ENCODE results near the gene OTOP3. TPM values are rescaled to one million over a fixed set of nuclear protein-coding genes. Genes with fewer than 3 reads are reported as not detected.

OTOP3 gene
- not detected for total RNA-seq
- polyA plus RNA-seq: not detected
- not detected for total RNA-seq

GRCh38 chr17:74935585-74936469 is at the start of gene OTOP3:
Gene OTOP3, plus strand, starts transcription at chr17:74935898. Its CDS starts 24 bp downstream, at chr17:74935922.
- Histone ChIP-seq H3K4me3 (ENCODE audit: low read length) (no peak within 1 kb of the TSS), H3K4me1 (ENCODE audit: control insufficient read depth in 2 of 2, insufficient read depth in 2 of 2, low read length in 2 of 2) (no peaks in the 10 kb centered on the region), H3K27ac (ENCODE audit: low read depth, low read length) (no peak within 1 kb of the TSS), H3K36me3 (ENCODE audit: control insufficient read depth in 2 of 3, insufficient read depth in 3 of 3, low read length in 3 of 3) (no peaks in the 10 kb centered on the region), H3K9me3 (ENCODE audit: control insufficient read depth in 2 of 3, low read length in 3 of 3) (no peaks in the 10 kb centered on the region), H3K27me3 (ENCODE audit: control insufficient read depth in 2 of 2, insufficient read depth in 2 of 2, low read length in 2 of 2) (peaks cover 0 to 15% of the 10 kb centered on the region in 2 donors)
- Mint-ChIP-seq H3K4me3 (peak within 1 kb of the TSS in 1 of 10 donors; percentile 12), H3K36me3 (peaks cover 0 to 4% (median 0%) of the 10 kb centered on the region in 5 donors), H3K27ac (no peak within 1 kb of the TSS), H3K9me3 (peaks cover 0 to 3% (median 0%) of the 10 kb centered on the region in 11 donors), H3K4me1 (peaks cover 0 to 6% (median 0%) of the 10 kb centered on the region in 7 donors), H3K27me3 (peaks cover 55 to 77% (median 71%) of the 10 kb centered on the region in 5 donors)
- CTCF ChIA-PET: no interaction called here
- intact Hi-C loops (cut with micrococcal nuclease): no loop called here
- DNase-seq (no peak), ATAC-seq (no peak)
- POLR2A ChIA-PET: no interaction called here

GRCh38 chr17:74888469-74888868 is 47.2 kb upstream of the OTOP3 start:
- POLR2A ChIA-PET: no interaction called here
- H3K27me3 ChIP-seq (ENCODE audit: control insufficient read depth in 2 of 2, insufficient read depth in 2 of 2, low read length in 2 of 2): peaks cover 0 to 5% of the 10 kb centered on the region in 2 donors
- DNase-seq (no peak), ATAC-seq (no peak)
- Mint-ChIP-seq H3K27me3 (peaks cover 7 to 31% (median 23%) of the 10 kb centered on the region in 5 donors), H3K9me3 (peaks cover 0 to 2% (median 0%) of the 10 kb centered on the region in 11 donors), H3K4me3 (no peak overlapping the region), H3K36me3 (no peaks in the 10 kb centered on the region), H3K4me1 (peaks cover 0 to 6% (median 0%) of the 10 kb centered on the region in 7 donors), H3K27ac (no peak overlapping the region)
- intact Hi-C loops (cut with micrococcal nuclease): no loop called here
- no peaks in the 10 kb centered on the region for H3K36me3 ChIP-seq (ENCODE audit: control insufficient read depth in 2 of 3, insufficient read depth in 3 of 3, low read length in 3 of 3)
- H3K4me3 ChIP-seq (ENCODE audit: low read length): no peak overlapping the region
- H3K27ac ChIP-seq (ENCODE audit: low read depth, low read length): no peak overlapping the region
- no peaks in the 10 kb centered on the region for H3K9me3 ChIP-seq (ENCODE audit: control insufficient read depth in 2 of 3, low read length in 3 of 3)
- H3K4me1 ChIP-seq (ENCODE audit: control insufficient read depth in 2 of 2, insufficient read depth in 2 of 2, low read length in 2 of 2): no peaks in the 10 kb centered on the region
- CTCF ChIA-PET: interaction anchor here (0.6 kb wide), 1 partner anchor 232 kb away, joined by 3 read pairs; no protein-coding TSS in a partner anchor

DNA sequence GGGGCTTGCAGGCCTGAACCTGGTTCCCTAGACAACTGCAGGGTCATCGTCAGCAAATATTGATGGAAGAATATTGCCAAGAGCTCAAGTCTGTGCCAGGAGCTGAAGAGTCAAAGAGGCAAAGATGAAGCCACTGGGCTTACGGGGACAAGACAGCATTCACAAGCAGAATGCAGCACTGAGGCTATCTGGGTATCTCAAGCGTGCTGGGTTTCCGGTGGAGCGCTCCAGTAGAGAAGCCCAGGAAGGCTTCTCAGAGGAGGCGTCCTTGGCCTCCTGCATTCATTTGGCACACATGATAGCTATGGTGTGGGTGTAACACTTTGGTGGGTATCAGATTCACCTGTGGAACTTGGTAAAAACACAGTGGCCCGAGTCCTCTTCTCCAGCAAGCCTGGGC is 45.1 kb upstream of the OTOP3 start:
- Mint-ChIP-seq H3K27ac (no peak overlapping the region), H3K27me3 (peaks cover 22 to 46% (median 31%) of the 10 kb centered on the region in 5 donors), H3K9me3 (peaks cover 0 to 2% (median 0%) of the 10 kb centered on the region in 11 donors), H3K36me3 (peaks cover 0 to 1% (median 0%) of the 10 kb centered on the region in 5 donors), H3K4me1 (peaks cover 0 to 11% (median 6%) of the 10 kb centered on the region in 7 donors), H3K4me3 (no peak overlapping the region)
- Histone ChIP-seq H3K27me3 (ENCODE audit: control insufficient read depth in 2 of 2, insufficient read depth in 2 of 2, low read length in 2 of 2) (peaks cover 0 to 11% of the 10 kb centered on the region in 2 donors), H3K27ac (ENCODE audit: low read depth, low read length) (no peak overlapping the region), H3K4me3 (ENCODE audit: low read length) (no peak overlapping the region), H3K36me3 (ENCODE audit: control insufficient read depth in 2 of 3, insufficient read depth in 3 of 3, low read length in 3 of 3) (no peaks in the 10 kb centered on the region), H3K9me3 (ENCODE audit: control insufficient read depth in 2 of 3, low read length in 3 of 3) (no peaks in the 10 kb centered on the region), H3K4me1 (ENCODE audit: control insufficient read depth in 2 of 2, insufficient read depth in 2 of 2, low read length in 2 of 2) (no peaks in the 10 kb centered on the region)
- ChIA-PET POLR2A (no interaction called here), CTCF (no interaction called here)
- ATAC-seq (no peak), DNase-seq (no peak)
- intact Hi-C loops (cut with micrococcal nuclease): no loop called here

DNA sequence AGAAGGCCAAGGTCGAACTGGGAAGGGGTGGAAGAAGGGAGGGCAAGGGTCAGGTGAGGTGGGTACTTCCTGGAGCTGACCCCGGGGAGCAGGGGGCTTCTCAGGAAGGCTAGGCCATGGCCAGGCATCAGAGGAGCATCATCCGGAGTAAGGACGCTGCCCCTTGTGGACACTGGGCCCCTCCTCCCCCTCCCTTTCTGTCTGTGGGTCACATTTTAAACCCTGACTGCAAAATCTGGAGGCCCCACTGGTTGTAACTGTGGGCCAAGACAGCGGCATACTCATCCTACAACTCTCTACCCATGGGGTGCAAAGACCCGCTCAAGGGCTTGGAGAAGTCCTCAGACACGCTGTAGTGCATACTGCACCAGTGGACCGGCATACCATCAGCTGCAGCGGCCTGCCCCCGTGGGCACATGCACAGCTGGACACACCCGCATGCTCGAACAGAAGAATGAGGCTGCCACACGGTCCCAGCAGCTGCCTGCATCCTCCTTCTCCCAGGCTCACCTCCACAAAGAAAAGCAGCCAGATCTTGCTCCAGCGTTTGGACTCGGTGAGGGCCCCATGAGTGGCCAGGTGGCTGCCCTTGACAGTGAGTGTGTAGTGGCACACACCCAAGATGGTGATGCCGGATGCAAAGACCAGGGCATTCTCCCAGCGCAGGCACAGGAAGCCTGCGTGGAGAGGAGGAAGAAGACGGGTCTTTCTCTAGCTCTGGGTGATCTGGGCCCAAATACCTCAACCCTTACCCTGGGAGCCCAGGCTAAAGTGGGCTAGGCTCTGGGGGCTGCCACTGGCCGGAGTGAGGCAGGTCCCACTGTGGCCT is 43.5 kb upstream of the OTOP3 start:
- peaks cover 30 to 55% (median 37%) of the 10 kb centered on the region in 5 donors for H3K27me3 Mint-ChIP-seq
- H3K4me1 Mint-ChIP-seq: peaks cover 0 to 11% (median 6%) of the 10 kb centered on the region in 7 donors
- no peaks in the 10 kb centered on the region for H3K4me1 ChIP-seq (ENCODE audit: control insufficient read depth in 2 of 2, insufficient read depth in 2 of 2, low read length in 2 of 2)
- POLR2A ChIA-PET: no interaction called here
- no peak overlapping the region for H3K27ac ChIP-seq (ENCODE audit: low read depth, low read length)
- no peak for ATAC-seq
- peak overlapping the region in 3 of 10 donors; percentile 23 to 80 (median 29) for H3K4me3 Mint-ChIP-seq
- H3K9me3 Mint-ChIP-seq: peaks cover 0 to 2% (median 0%) of the 10 kb centered on the region in 11 donors
- no peaks in the 10 kb centered on the region for H3K9me3 ChIP-seq (ENCODE audit: control insufficient read depth in 2 of 3, low read length in 3 of 3)
- peaks cover 0 to 11% of the 10 kb centered on the region in 2 donors for H3K27me3 ChIP-seq (ENCODE audit: control insufficient read depth in 2 of 2, insufficient read depth in 2 of 2, low read length in 2 of 2)
- H3K4me3 ChIP-seq (ENCODE audit: low read length): no peak overlapping the region
- intact Hi-C loops (cut with micrococcal nuclease): no loop called here
- no peak for DNase-seq
- peaks cover 0 to 1% (median 0%) of the 10 kb centered on the region in 5 donors for H3K36me3 Mint-ChIP-seq
- H3K36me3 ChIP-seq (ENCODE audit: control insufficient read depth in 2 of 3, insufficient read depth in 3 of 3, low read length in 3 of 3): no peaks in the 10 kb centered on the region
- no peak overlapping the region for H3K27ac Mint-ChIP-seq
- CTCF ChIA-PET: no interaction called here

- peaks cover 0 to 11% of the 10 kb centered on the region in 2 donors for H3K27me3 ChIP-seq (ENCODE audit: control insufficient read depth in 2 of 2, insufficient read depth in 2 of 2, low read length in 2 of 2)
Observed at GRCh38 chr17:74892974-74893911, 42.5 kb upstream of the OTOP3 start, which contains the start of gene FADS6. Gene FADS6, minus strand, starts transcription at chr17:74893633. Its CDS starts 38 bp downstream, at chr17:74893595.

More at GRCh38 chr17:74892974-74893911, 42.5 kb upstream of the OTOP3 start, which contains the start of gene FADS6:
- no peak within 1 kb of the TSS for H3K27ac ChIP-seq (ENCODE audit: low read depth, low read length)
- H3K27ac Mint-ChIP-seq: no peak within 1 kb of the TSS
- peak in 2 of 9 donors; percentile 10 for DNase-seq
- peaks cover 0 to 2% (median 0%) of the 10 kb centered on the region in 11 donors for H3K9me3 Mint-ChIP-seq
- peak; percentile 57 for ATAC-seq
- peaks cover 0 to 1% (median 0%) of the 10 kb centered on the region in 5 donors for H3K36me3 Mint-ChIP-seq
- H3K4me3 Mint-ChIP-seq: peak within 1 kb of the TSS; percentile 10 to 80 (median 72)
- H3K9me3 ChIP-seq (ENCODE audit: control insufficient read depth in 2 of 3, low read length in 3 of 3): no peaks in the 10 kb centered on the region
- intact Hi-C loops (cut with micrococcal nuclease): no loop called here
- ChIA-PET CTCF (no interaction called here), POLR2A (no interaction called here)
- no peak within 1 kb of the TSS for H3K4me3 ChIP-seq (ENCODE audit: low read length)
- H3K4me1 Mint-ChIP-seq: peaks cover 0 to 11% (median 6%) of the 10 kb centered on the region in 7 donors
- H3K36me3 ChIP-seq (ENCODE audit: control insufficient read depth in 2 of 3, insufficient read depth in 3 of 3, low read length in 3 of 3): no peaks in the 10 kb centered on the region
- H3K4me1 ChIP-seq (ENCODE audit: control insufficient read depth in 2 of 2, insufficient read depth in 2 of 2, low read length in 2 of 2): no peaks in the 10 kb centered on the region
- peaks cover 30 to 59% (median 37%) of the 10 kb centered on the region in 5 donors for H3K27me3 Mint-ChIP-seq
